H1 (cell line): ENCODE data around the gene PDE1C. TPM values are rescaled to one million over a fixed set of nuclear protein-coding genes. Genes with fewer than 3 reads are reported as not detected.

Experiments used
- CTCF ChIA-PET: fragments of 300-600 bp; sonication (Branson Sonifier 250); formaldehyde crosslinking; loops from one replicate; lab custom pipeline; 2021; ENCODE audit not compliant: partially characterized antibody; lab: Charles Lee
- POLR2A ChIA-PET: fragments of 300-600 bp; sonication (Branson Sonifier 250); formaldehyde crosslinking; loops from one replicate; lab custom pipeline; 2021; ENCODE audit warnings: inconsistent platforms; ENCODE audit not compliant: partially characterized antibody; lab: Charles Lee
- DNase-seq, 2 experiments: peaks; one replicate each; pipeline versions ENCODE4 v3.0.0 to v3.0.0-alpha.2; 2010 to 2022; ENCODE audit warnings: low spot score in 2 of 2, low read depth in 1 of 2, mixed read lengths in 1 of 2
- FAIRE-seq: peaks from 2 replicates; lab custom pipeline; 2011; peaks lifted over from hg19 to GRCh38; lab: Jason Lieb, UNC
- H2AFZ ChIP-seq: 2 replicates; pipeline ENCODE4 v1.8.1; 2012; ENCODE audit warnings: low read length, inconsistent platforms
- H2AK5ac ChIP-seq: 2 replicates; pipeline ENCODE4 v1.6.1; 2013; ENCODE audit warnings: low read depth, low read length
- H2BK120ac ChIP-seq: replicated peaks from 2 replicates; pipeline ENCODE3; 2013; ENCODE audit warnings: low read depth, low read length, inconsistent platforms
- H2BK12ac ChIP-seq: 2 replicates; pipeline ENCODE4 v1.6.1; 2013; ENCODE audit warnings: low read depth, low read length
- H2BK15ac ChIP-seq: 2 replicates; pipeline ENCODE4 v1.6.1; 2013; ENCODE audit warnings: low read length
- H2BK20ac ChIP-seq: 2 replicates; pipeline ENCODE4 v1.6.1; 2013; ENCODE audit warnings: low read length
- H2BK5ac ChIP-seq: 2 replicates; pipeline ENCODE4 v1.6.1; 2013; ENCODE audit warnings: low read depth, low read length
- H3K14ac ChIP-seq: 2 replicates; pipeline ENCODE4 v1.6.1; 2013; ENCODE audit warnings: inconsistent platforms; ENCODE audit not compliant: insufficient read length
- H3K18ac ChIP-seq: 2 replicates; pipeline ENCODE4 v1.6.1; 2013; ENCODE audit warnings: low read length; ENCODE audit errors: extremely low read depth
- H3K23ac ChIP-seq: 2 replicates; pipeline ENCODE4 v1.6.1; 2013; ENCODE audit warnings: inconsistent platforms; ENCODE audit not compliant: insufficient read length
- H3K23me2 ChIP-seq: 2 replicates; pipeline ENCODE4 v1.6.1; 2013; ENCODE audit warnings: low read depth, low read length
- H3K27ac ChIP-seq: 2 replicates; pipeline ENCODE4 v1.6.1; 2011; ENCODE audit warnings: low read depth, low read length, inconsistent platforms
- H3K27me3 ChIP-seq, 4 experiments: replicated peaks in 1 of 4; 1 replicate in 1 of 4; 2 replicates in 3 of 4; pipeline versions ENCODE4 v1.6.1 to v1.8.1; 2011 to 2013; ENCODE audit warnings: low read length in 3 of 4, mild to moderate bottlenecking in 3 of 4, inconsistent platforms in 2 of 4, mixed read lengths in 2 of 4, moderate library complexity in 1 of 4; ENCODE audit not compliant: control insufficient read depth in 3 of 4, insufficient read depth in 3 of 4; ENCODE audit errors: extremely low read depth in 1 of 4
- H3K36me3 ChIP-seq, 4 experiments: 2 replicates each; pipeline versions ENCODE4 v1.6.1 to v1.8.1; 2011 to 2013; ENCODE audit warnings: mild to moderate bottlenecking in 4 of 4, low read length in 3 of 4, moderate library complexity in 2 of 4, control low read depth in 1 of 4, inconsistent platforms in 1 of 4; ENCODE audit not compliant: insufficient read depth in 4 of 4, control insufficient read depth in 2 of 4
- H3K4ac ChIP-seq: replicated peaks from 2 replicates; pipeline ENCODE3; 2013; ENCODE audit warnings: low read length, low read depth, mixed read lengths, inconsistent platforms; ENCODE audit not compliant: insufficient read length
- H3K4me1 ChIP-seq, 4 experiments: replicated peaks in 1 of 4; 1 replicate in 1 of 4; 2 replicates in 3 of 4; pipeline versions ENCODE4 v1.6.1 to v1.8.1; 2011 to 2013; ENCODE audit warnings: low read length in 3 of 4, inconsistent platforms in 2 of 4, mixed read lengths in 1 of 4; ENCODE audit not compliant: insufficient read depth in 4 of 4, control insufficient read depth in 3 of 4
- H3K4me2 ChIP-seq, 2 experiments: 2 replicates each; pipeline versions ENCODE4 v1.6.1 to v1.8.1; 2011 to 2013; ENCODE audit warnings: low read depth in 2 of 2, low read length in 2 of 2, control low read depth in 1 of 2, inconsistent platforms in 1 of 2, mild to moderate bottlenecking in 1 of 2; ENCODE audit not compliant: insufficient read depth in 1 of 2
- H3K4me3 ChIP-seq, 4 experiments: fragments of 200-600, 300-600 bp in 1 of 4; sonication (generic), shearing (Covaris generic), sonication (Bioruptor Twin) in 1 of 4; 2 replicates each; pipeline versions ENCODE4 v1.5.1 to v1.8.1; 2011 to 2016; ENCODE audit warnings: low read length in 4 of 4, low read depth in 3 of 4, control low read depth in 2 of 4, inconsistent platforms in 2 of 4, mild to moderate bottlenecking in 2 of 4, mixed read lengths in 1 of 4, moderate library complexity in 1 of 4; ENCODE audit not compliant: insufficient read depth in 2 of 4; ENCODE audit errors: extremely low read depth in 1 of 4
- H3K56ac ChIP-seq: replicated peaks from 2 replicates; pipeline ENCODE3; 2013; ENCODE audit warnings: low read depth, mild to moderate bottlenecking, mixed read lengths, low read length, inconsistent platforms; ENCODE audit not compliant: insufficient read length
- H3K79me1 ChIP-seq: 2 replicates; pipeline ENCODE4 v1.6.1; 2013; ENCODE audit warnings: low read depth, low read length, control low read depth
- H3K79me2 ChIP-seq, 2 experiments: 2 replicates each; pipeline versions ENCODE4 v1.6.1 to v1.8.1; 2012 to 2013; ENCODE audit warnings: low read length in 2 of 2, mild to moderate bottlenecking in 2 of 2, inconsistent platforms in 1 of 2; ENCODE audit not compliant: insufficient read depth in 2 of 2, control insufficient read depth in 1 of 2
- H3K9ac ChIP-seq, 4 experiments: replicated peaks in 1 of 4; 1 replicate in 1 of 4; 2 replicates in 3 of 4; pipeline versions ENCODE4 v1.6.1 to v1.8.1; 2011 to 2013; ENCODE audit warnings: low read depth in 3 of 4, low read length in 3 of 4, control low read depth in 2 of 4, mild to moderate bottlenecking in 2 of 4, moderate library complexity in 2 of 4, inconsistent platforms in 1 of 4; ENCODE audit errors: extremely low read depth in 1 of 4
- H3K9me3 ChIP-seq, 2 experiments: 2 replicates each; pipeline versions ENCODE4 v1.6.1 to v1.8.1; 2012 to 2013; ENCODE audit warnings: mild to moderate bottlenecking in 2 of 2, moderate library complexity in 2 of 2, control low read depth in 1 of 2, inconsistent platforms in 1 of 2, low read depth in 1 of 2, low read length in 1 of 2, mixed read lengths in 1 of 2; ENCODE audit not compliant: insufficient read depth in 2 of 2
- H4K20me1 ChIP-seq, 2 experiments: replicated peaks in 1 of 2; 2 replicates each; pipeline versions ENCODE3 to v1.8.1; 2011 to 2013; ENCODE audit warnings: inconsistent platforms in 2 of 2, low read length in 2 of 2, mild to moderate bottlenecking in 1 of 2; ENCODE audit not compliant: insufficient read depth in 2 of 2, control insufficient read depth in 1 of 2
- H4K5ac ChIP-seq: 2 replicates; pipeline ENCODE4 v1.6.1; 2013; ENCODE audit warnings: low read length, low read depth, mixed read lengths, inconsistent platforms; ENCODE audit not compliant: insufficient read length
- H4K8ac ChIP-seq: 2 replicates; pipeline ENCODE4 v1.8.0; 2013; ENCODE audit warnings: mild to moderate bottlenecking, moderate library complexity, low read length, inconsistent platforms; ENCODE audit not compliant: insufficient read depth; ENCODE audit errors: extremely low read depth
- H4K91ac ChIP-seq: replicated peaks from 2 replicates; pipeline ENCODE3; 2013; ENCODE audit warnings: low read length, mixed read lengths, inconsistent platforms; ENCODE audit not compliant: insufficient read length
- BRCA1 ChIP-seq: IDR thresholded peaks from 2 replicates; pipeline ENCODE4 v1.6.1; 2012; ENCODE audit warnings: low read depth, low read length, improper control_type of control experiment
- GABPA ChIP-seq: IDR thresholded peaks from 2 replicates; pipeline ENCODE4 v1.6.1; 2011; ENCODE audit warnings: mild to moderate bottlenecking, low read length, moderate library complexity, borderline replicate concordance; ENCODE audit not compliant: insufficient read depth
- MAFK ChIP-seq: IDR thresholded peaks from 2 replicates; pipeline ENCODE4 v1.6.1; 2012; ENCODE audit warnings: low read depth, mild to moderate bottlenecking, improper control_type of control experiment, low read length
- POLR2A ChIP-seq, 2 experiments: IDR thresholded peaks; 1 replicate in 1 of 2; 2 replicates in 1 of 2; pipeline ENCODE4 v1.6.1; 2011; ENCODE audit warnings: low read depth in 2 of 2, low read length in 2 of 2, mild to moderate bottlenecking in 2 of 2; ENCODE audit errors: control extremely low read depth in 1 of 2
- RBBP5 ChIP-seq: IDR thresholded peaks from 2 replicates; pipeline ENCODE4 v1.7.1; 2012; ENCODE audit warnings: low read depth, mild to moderate bottlenecking, inconsistent platforms, low read length, moderate library complexity, borderline replicate concordance
- SIN3A ChIP-seq, 2 experiments: IDR thresholded peaks in 1 of 2; conservative IDR thresholded peaks in 1 of 2; 2 replicates each; pipeline ENCODE4 v1.6.1; 2011 to 2012; ENCODE audit warnings: low read length in 2 of 2, improper control_type of control experiment in 1 of 2, low read depth in 1 of 2, mild to moderate bottlenecking in 1 of 2
- TBP ChIP-seq: IDR thresholded peaks from 2 replicates; pipeline ENCODE4 v1.6.1; 2011; ENCODE audit warnings: low read depth, low read length, improper control_type of control experiment
- WGBS, 2 experiments: shearing (Covaris generic) in 1 of 2; methylation state at CpG; one replicate each; pipeline versions ENCODE4 v1.1.6 to v1.1.7; 2013 to 2015; ENCODE audit warnings: low lambda C conversion rate in 2 of 2, mixed read lengths in 2 of 2, inconsistent platforms in 1 of 2, low coverage in 1 of 2, missing lambda C conversion rate in 1 of 2; ENCODE audit not compliant: insufficient replicate concordance in 2 of 2, insufficient coverage in 1 of 2, insufficient read length in 1 of 2; ENCODE audit errors: extremely low coverage in 1 of 2, missing lambda C conversion rate in 1 of 2; 5-methylcytosine and 5-hydroxymethylcytosine counted together
- polyA plus RNA-seq, 7 experiments: library from polyadenylated mRNA; depleted of rRNA in 3 of 7; stranded (reverse) in 5 of 7; unstranded in 2 of 7; fragments of >200 nt in 5 of 7; fragments of 200-250 nt in 2 of 7; gene quantifications; 1 replicate in 5 of 7; 2 replicates in 1 of 7; 4 replicates in 1 of 7; pipeline versions ENCODE4 v1.2.1 to v1.2.3, GENCODE V29; 2011 to 2013; ENCODE audit warnings: missing spikeins in 2 of 7, mixed read lengths in 2 of 7
- total RNA-seq: library from RNA; stranded (reverse); fragmentation: NEBNext Ultra II Directional; extraction: Animal tissue kit (Norgen Biotek cat#: 25700); gene quantifications from 2 replicates; pipeline ENCODE4 v1.2.1, GENCODE V29; 2021
- TF ChIP-seq, protein P1 (sequence below): IDR thresholded peaks from 2 replicates; pipeline ENCODE4 v1.6.1; 2012; ENCODE audit warnings: low read length, inconsistent platforms

The PDE1C gene
- total and polyA plus RNA-seq, 2 of the 8 experiments (the other 6 are each of a cell fraction or from before 2014, with no cell fraction given) = 0.11 to 1.1 TPM

DNA sequence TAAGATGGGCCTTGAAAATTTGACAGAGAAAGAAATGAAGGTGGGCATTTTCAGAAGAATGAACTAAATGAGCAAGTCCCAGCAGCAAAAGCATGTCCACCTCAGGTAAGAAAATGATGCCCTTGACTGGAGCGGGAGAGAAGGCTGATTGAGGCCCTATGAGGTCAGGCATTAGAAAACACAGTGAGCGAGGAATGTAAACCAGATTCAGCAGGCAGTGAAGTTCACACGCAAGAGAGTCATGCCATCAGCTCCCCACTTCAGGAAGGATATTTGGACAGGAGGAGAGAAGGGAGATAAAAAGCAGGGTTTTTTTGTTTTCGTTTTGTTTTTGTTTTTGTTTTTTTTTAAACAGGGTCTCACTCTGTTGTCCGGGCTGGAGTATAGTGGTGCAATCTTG is 216.8 kb downstream of the PDE1C start:
- H3K79me1 ChIP-seq = no peaks in the 10 kb centered on the region
- H3K9me3 ChIP-seq = no peaks in the 10 kb centered on the region
- no peak overlapping the region for H2BK12ac ChIP-seq
- H3K36me3 ChIP-seq = no peaks in the 10 kb centered on the region
- no peak overlapping the region for H3K4ac ChIP-seq
- no peaks in the 10 kb centered on the region for H4K20me1 ChIP-seq
- no peak overlapping the region; the same call in 1 of the 2 replicates for H3K18ac ChIP-seq
- no peak overlapping the region for H2AFZ ChIP-seq
- no peaks in the 10 kb centered on the region; the same call in 1 of the 2 replicates for H3K23me2 ChIP-seq
- POLR2A ChIA-PET = no interaction called here
- no peak overlapping the region for H4K8ac ChIP-seq
- no peak overlapping the region for H4K5ac ChIP-seq
- no peak for TF ChIP-seq RBBP5
- no peak for TF ChIP-seq POLR2A (IDR thresholded peaks at IDR 0.05; ENCODE audit: control extremely low read depth in 1 of 2, low read depth in 2 of 2, low read length in 2 of 2)
- TF ChIP-seq MAFK = no peak
- TF ChIP-seq, protein P1, sequence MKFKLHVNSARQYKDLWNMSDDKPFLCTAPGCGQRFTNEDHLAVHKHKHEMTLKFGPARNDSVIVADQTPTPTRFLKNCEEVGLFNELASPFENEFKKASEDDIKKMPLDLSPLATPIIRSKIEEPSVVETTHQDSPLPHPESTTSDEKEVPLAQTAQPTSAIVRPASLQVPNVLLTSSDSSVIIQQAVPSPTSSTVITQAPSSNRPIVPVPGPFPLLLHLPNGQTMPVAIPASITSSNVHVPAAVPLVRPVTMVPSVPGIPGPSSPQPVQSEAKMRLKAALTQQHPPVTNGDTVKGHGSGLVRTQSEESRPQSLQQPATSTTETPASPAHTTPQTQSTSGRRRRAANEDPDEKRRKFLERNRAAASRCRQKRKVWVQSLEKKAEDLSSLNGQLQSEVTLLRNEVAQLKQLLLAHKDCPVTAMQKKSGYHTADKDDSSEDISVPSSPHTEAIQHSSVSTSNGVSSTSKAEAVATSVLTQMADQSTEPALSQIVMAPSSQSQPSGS = no peak
- TF ChIP-seq SIN3A (conservative IDR thresholded peaks at IDR 0.05 in 1 of 2, IDR thresholded peaks at IDR 0.05 in 1 of 2; ENCODE audit: low read depth in 1 of 2, low read length in 2 of 2) = no peak
- TF ChIP-seq TBP = no peak
- no peak for TF ChIP-seq GABPA
- TF ChIP-seq BRCA1 = no peak
- TF ChIP-seq, all 59 proteins: peak for 0
- no peak overlapping the region for H2BK120ac ChIP-seq
- no peak overlapping the region for H2BK5ac ChIP-seq
- no peak overlapping the region for H3K56ac ChIP-seq
- H3K4me3 ChIP-seq = no peak overlapping the region
- no peak overlapping the region for H3K9ac ChIP-seq
- no peak for DNase-seq
- H2BK15ac ChIP-seq = no peak overlapping the region
- H3K4me1 ChIP-seq = no peaks in the 10 kb centered on the region
- FAIRE-seq = no peak
- H2AK5ac ChIP-seq = no peak overlapping the region
- H3K27me3 ChIP-seq = peaks cover 8 to 27% (median 18%) of the 10 kb centered on the region in 4 experiments
- H3K23ac ChIP-seq = no peak overlapping the region
- no peak overlapping the region for H3K4me2 ChIP-seq
- H3K27ac ChIP-seq = no peak overlapping the region
- 90% methylated on average over 5 of the region's 5 CpGs; no CpG with 5 or more reads in 1 of the 2 experiments for WGBS, 2 experiments
- CTCF ChIA-PET = no interaction called here
- no peaks in the 10 kb centered on the region for H3K79me2 ChIP-seq
- no peak overlapping the region for H3K14ac ChIP-seq
- no peak overlapping the region for H4K91ac ChIP-seq
- H2BK20ac ChIP-seq = no peak overlapping the region
